A673 (cell line): Measurements from ENCODE around the gene GABRG3.

Source experiments
- CTCF ChIP-seq: fragments of 300-800, 200-600 bp; sonication (generic); conservative IDR thresholded peaks from 2 replicates; pipeline ENCODE4 v1.5.1; 2017; ENCODE audit warnings: low read depth, mild to moderate bottlenecking, antibody characterized with exemption, low read length, moderate library complexity, mixed read lengths
- EZH2 ChIP-seq: fragments of 200-600 bp; sonication (generic); IDR thresholded peaks from 2 replicates; pipeline ENCODE4 v1.6.1; 2017; ENCODE audit warnings: borderline replicate concordance, low read depth, mild to moderate bottlenecking, mixed read lengths, antibody characterized with exemption, low read length; ENCODE audit not compliant: poor library complexity, severe bottlenecking

GRCh38 chr15:26950001-26950400 lies 21.0 kb upstream of the GABRG3 start:
- TF ChIP-seq CTCF: no peak
- no peak for TF ChIP-seq EZH2
